CD4-positive, alpha-beta T cell treated with Interleukin-1 beta for 1 hour (primary cell): ENCODE results near the gene WWOX.
"Not testable (repeated sequence)": the region's sequence is repeated elsewhere in the genome, so short reads cannot be mapped to it uniquely, and the experiment has no call there.

Experiments used
- DNase-seq, 2 donors: peaks; one replicate each; pipeline ENCODE4 v3.0.0-alpha.2; 2020 to 2022

The WWOX gene

DNA sequence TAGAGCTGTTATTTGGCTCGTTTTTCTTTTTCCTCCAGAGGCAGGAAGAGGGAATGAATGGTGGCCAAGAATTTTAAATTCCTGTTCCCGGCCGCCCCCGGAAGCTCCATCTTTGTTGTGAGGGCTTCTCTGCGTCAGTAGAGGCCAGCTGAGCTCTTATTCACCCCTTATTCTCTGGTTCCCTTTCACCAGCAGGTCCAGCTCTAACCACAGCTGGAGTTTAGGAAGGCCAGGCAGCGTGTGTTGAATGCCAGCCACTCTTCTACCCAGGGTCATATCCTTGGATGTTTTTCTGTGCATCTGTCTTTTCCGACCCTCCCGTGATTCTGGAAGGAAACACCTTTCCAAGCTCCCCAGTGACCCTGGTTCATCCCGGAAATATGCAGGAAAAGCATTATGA, 570.5 kb downstream of the WWOX start:
- DNase-seq: no peak

- no peak for DNase-seq
Observed at GRCh38 chr16:78672779-78673556, 573.5 kb downstream of the WWOX start.

DNA sequence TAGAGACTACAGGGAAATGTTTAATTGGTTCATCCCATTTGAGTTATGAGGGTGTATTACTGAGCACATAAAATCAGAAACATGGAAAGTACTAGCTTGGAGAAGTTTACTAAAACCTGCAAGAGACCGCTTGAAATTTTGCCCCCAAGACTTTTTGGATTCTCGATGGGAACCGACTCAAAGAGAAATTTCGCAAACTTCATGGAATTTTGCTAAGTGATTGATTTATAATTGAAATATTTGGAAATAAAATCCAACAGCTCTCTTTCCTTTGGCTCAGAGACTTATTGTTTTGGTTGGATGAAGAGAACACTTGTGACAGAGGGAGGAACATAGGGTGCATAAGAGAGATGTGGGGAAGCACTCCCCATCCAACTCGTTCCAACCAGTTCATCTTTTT, 574.4 kb downstream of the WWOX start:
- no peak for DNase-seq

DNA sequence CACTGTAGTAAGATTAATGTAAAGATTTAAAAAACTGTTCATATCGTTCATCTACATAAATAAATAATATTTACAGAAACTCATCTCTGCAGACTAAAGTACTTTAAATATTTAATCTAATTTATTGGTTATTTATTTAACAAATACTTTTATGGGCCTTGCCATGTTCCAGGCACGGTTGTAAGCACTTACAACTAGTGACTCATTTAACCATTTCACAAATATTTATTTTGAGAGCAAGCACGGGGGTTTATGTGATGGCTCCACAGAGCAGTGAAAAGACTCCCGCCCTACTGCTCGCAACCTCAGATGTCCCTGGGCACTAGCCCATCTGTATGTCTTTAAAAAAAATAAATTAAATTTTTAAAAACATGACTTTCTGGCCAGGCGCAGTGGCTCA, 575.9 kb downstream of the WWOX start:
- no peak for DNase-seq

DNA sequence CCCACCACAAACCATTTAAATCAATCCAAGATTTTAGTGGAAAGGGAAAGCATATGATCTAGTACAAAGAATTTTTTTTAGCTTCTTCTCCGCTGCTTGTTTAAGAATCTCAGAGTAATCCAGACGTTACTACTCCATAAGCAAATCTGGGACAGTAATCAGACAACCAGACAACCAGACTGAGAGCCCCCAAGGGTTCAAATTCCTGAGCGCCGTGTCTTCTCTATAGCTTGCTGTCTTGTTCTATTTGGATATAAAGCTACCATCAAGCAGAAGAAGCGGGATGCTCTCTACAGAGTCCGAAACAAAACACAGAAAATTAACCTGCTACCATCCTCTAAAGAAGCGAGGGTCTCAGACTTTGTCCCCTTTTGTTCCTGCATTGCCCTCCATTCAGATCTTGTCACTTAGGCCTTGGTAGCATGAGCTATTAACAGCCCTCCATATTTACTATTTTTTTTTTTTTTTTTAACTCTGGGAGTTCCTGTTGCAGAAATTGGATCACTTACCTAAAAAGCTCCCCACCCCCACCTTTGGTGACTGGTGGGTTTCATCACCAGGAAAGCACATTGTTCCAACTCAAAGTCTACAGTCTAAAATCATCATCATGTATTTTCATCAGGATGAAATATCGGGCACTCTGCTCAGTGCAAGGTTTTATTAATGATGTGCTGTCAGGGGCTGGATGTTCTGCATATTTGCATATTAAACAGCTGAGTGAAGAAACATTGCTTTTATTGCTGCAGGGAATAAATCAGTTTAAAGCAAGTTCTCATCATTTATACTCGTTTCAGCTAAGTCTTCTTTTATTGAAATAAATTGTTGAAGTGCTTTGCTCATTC, 576.7 kb downstream of the WWOX start:
- DNase-seq: no peak

- no peak for DNase-seq
Observed at GRCh38 chr16:78677181-78677731, 577.8 kb downstream of the WWOX start.

GRCh38 chr16:78679546-78679945, 580.1 kb downstream of the WWOX start:
- no peak for DNase-seq

DNA sequence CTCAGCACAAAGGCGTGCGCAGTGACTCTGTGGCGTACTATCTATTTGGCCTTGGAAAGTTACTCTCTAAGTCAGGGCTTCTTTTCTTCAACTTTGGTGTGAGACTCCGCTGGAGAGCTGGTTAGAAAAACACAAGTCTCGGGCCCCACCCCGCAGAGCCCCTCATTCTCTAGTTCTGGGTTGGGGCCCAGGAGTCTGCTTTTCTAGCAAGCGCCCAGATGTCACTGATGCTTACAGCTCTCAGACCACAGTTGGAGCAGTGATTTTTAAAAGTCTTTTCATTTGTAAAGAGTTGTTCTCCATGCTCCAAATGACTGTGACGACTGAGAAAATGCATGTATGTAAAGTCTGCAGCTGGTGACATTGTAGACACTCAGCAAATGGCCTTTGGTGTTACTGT, 582.3 kb downstream of the WWOX start:
- no peak for DNase-seq

DNA sequence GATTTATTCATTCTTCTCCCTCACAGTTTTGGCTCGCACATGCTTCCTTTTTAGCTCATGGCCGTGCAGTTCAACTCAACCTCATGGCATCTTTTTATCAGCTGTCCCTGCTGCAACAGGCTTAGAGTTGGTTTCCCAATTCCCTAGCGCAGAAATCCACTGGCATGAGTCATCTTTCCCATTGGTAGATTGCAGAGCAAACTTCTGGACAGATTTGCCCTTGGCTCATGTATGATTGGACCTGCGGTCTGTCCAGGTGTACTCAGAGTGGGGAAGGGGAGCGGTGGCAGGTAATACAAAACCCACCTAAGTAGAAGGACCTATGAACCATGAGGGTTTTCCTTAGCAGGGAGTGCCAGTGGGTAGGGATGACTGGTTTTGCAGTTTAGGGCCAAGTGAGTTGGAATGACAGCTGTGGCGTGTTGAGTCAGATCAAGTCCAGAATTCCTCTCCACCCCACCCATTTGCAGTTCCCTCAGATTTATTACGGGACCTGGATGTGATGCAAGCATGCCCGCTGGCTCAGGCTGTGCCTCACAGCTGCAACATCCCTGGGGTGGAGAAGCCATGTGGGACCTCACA, 584.7 kb downstream of the WWOX start:
- no peak for DNase-seq

GRCh38 chr16:78684655-78685375, 585.4 kb downstream of the WWOX start:
- DNase-seq: no peak

DNA sequence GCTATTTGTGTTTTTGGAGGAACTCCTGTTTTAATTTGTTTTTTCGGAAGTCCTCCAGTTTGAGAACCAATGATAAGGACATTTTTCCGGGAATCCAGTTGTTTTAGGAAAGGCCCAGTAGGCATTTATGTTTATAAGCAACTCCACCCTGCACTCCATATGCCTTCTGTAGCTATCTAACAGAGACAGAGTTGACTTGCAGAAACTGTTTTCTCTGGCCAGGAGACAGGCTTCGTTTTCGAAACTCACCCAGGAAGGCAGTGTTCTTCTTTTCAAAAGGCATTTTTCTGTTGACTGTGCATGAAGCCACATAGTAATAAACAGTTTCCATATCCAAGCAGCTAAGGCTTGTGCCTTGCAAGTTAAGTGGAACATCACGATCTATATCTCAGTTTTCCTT, 587.1 kb downstream of the WWOX start:
- DNase-seq: no peak

GRCh38 chr16:78689028-78689427, 589.6 kb downstream of the WWOX start:
- DNase-seq: no peak

GRCh38 chr16:78689536-78689935, 590.1 kb downstream of the WWOX start:
- DNase-seq: no peak

- DNase-seq: no peak
Observed at GRCh38 chr16:78690510-78690909, 591.1 kb downstream of the WWOX start.

DNA sequence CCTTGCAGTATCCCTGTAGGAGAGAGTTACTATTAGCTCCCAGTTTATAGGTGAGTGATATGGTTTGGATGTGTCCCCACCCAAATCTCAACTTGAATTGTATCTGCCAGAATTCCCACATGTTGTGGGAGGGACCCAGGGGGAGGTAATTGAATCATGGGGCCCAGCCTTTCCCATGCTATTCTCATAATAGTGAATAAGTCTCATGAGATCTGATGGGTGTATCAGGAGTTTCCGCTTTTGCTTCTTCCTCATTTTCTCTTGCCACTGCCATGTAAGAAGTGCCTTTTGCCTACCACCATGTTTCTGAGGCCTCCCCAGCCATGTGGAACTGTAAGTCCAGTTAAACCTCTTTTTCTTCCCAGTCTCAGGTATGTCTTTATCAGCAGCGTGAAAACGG, 592.3 kb downstream of the WWOX start:
- not testable (repeated sequence) for DNase-seq

- DNase-seq: no peak
Observed at GRCh38 chr16:78693496-78693895, 594.0 kb downstream of the WWOX start.

- no peak for DNase-seq
Observed at GRCh38 chr16:78694414-78694813, 595.0 kb downstream of the WWOX start.

- no peak for DNase-seq
Observed at GRCh38 chr16:78695391-78695790, 595.9 kb downstream of the WWOX start.

GRCh38 chr16:78696797-78697196, 597.3 kb downstream of the WWOX start:
- no peak for DNase-seq

DNA sequence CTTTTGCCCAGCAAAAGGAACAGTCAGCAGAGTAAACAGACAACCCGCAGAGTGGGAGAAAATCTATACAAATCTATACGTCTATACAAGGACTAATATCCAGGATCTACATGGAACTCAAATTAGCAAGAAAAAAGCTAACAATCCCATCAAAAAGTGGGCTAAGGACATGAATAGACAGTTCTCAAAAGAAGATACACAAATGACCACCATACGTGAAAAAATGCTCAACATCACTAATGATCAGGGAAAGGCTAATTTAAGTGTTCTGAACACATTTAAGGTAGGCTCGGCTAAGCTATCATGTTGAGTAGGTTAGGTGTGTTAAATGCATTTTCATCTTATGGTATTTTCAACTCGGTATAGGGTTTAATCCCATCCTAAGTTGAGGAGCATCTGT, 598.0 kb downstream of the WWOX start:
- no peak for DNase-seq

GRCh38 chr16:78703936-78704335, 604.5 kb downstream of the WWOX start:
- DNase-seq: no peak

DNA sequence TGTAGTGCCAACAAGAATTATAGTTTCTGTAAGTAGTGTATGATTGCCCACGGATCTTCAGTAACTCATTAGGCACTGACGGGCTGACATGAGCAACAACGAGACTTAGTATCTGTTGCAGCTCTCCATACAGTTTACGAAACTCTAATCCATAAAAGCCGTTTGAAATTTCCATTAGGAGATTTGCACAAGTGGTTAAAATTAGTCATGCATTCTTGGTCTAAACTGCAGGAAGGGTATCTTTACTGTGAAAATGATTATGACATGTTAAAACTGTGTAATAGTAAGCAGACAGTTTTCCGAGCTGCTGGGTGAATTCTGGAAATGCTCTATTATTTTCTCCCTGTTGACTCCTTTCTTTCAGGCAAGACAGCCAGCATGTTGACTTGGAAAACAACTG, 605.0 kb downstream of the WWOX start:
- DNase-seq: no peak

GRCh38 chr16:78705694-78706093, 606.2 kb downstream of the WWOX start:
- DNase-seq: peak in 1 of 2 donors; percentile 58
